Common myeloid progenitor, CD34-positive (primary cell): ENCODE measurements around the gene WFDC9.

Experiments
- CTCF ChIA-PET: fragments of 350-600 bp; sonication (Branson Sonifier 250); formaldehyde crosslinking; loops from one replicate; lab custom pipeline; 2021; ENCODE audit warnings: antibody characterized with exemption; lab: Charles Lee
- POLR2A ChIA-PET: fragments of 350-600 bp; sonication (Branson Sonifier 250); formaldehyde crosslinking; loops from one replicate; lab custom pipeline; 2021; ENCODE audit warnings: antibody characterized with exemption; lab: Charles Lee
- DNase-seq, 3 donors: peaks; one replicate each; pipeline versions ENCODE4 v3.0.0 to v3.0.0-alpha.2; 2013
- H3K27ac ChIP-seq, 2 experiments: 1 replicate in 1 of 2; 2 replicates in 1 of 2; pipeline ENCODE4 v1.7.0; 2013; ENCODE audit warnings: inconsistent platforms in 2 of 2, low read length in 2 of 2, mild to moderate bottlenecking in 2 of 2, low read depth in 1 of 2, moderate library complexity in 1 of 2; ENCODE audit not compliant: severe bottlenecking in 2 of 2, insufficient read depth in 1 of 2, poor library complexity in 1 of 2
- H3K27me3 ChIP-seq, 5 experiments: replicated peaks in 2 of 5; 1 replicate in 3 of 5; 2 replicates in 2 of 5; pipeline versions ENCODE4 v1.6.1 to v1.7.0; 2013; ENCODE audit warnings: low read length in 4 of 5, mild to moderate bottlenecking in 2 of 5, moderate library complexity in 2 of 5, inconsistent platforms in 1 of 5; ENCODE audit not compliant: insufficient read depth in 5 of 5, control insufficient read depth in 4 of 5
- H3K36me3 ChIP-seq, 4 experiments: 1 replicate in 2 of 4; 2 replicates in 2 of 4; pipeline versions ENCODE4 v1.6.1 to v1.7.0; 2013; ENCODE audit warnings: low read length in 3 of 4, control low read depth in 1 of 4, mild to moderate bottlenecking in 1 of 4; ENCODE audit not compliant: control insufficient read depth in 4 of 4, insufficient read depth in 4 of 4
- H3K4me1 ChIP-seq, 4 experiments: 1 replicate in 3 of 4; 2 replicates in 1 of 4; pipeline versions ENCODE4 v1.6.1 to v1.7.1; 2013; ENCODE audit warnings: low read length in 3 of 4, mild to moderate bottlenecking in 3 of 4, control low read depth in 1 of 4, inconsistent platforms in 1 of 4, moderate library complexity in 1 of 4; ENCODE audit not compliant: control insufficient read depth in 4 of 4, insufficient read depth in 4 of 4; ENCODE audit errors: control extremely low read depth in 1 of 4
- H3K4me3 ChIP-seq, 7 experiments: 1 replicate in 4 of 7; 2 replicates in 3 of 7; pipeline versions ENCODE4 v1.5.1 to v1.7.0; 2013; ENCODE audit warnings: mild to moderate bottlenecking in 7 of 7, low read length in 6 of 7, moderate library complexity in 6 of 7, inconsistent platforms in 2 of 7, low read depth in 2 of 7, control low read depth in 1 of 7; ENCODE audit not compliant: insufficient read depth in 4 of 7, control insufficient read depth in 1 of 7; ENCODE audit errors: extremely low read depth in 1 of 7
- H3K9me3 ChIP-seq, 5 experiments: 1 replicate in 4 of 5; 2 replicates in 1 of 5; pipeline versions ENCODE4 v1.6.1 to v1.7.1; 2013; ENCODE audit warnings: low read length in 4 of 5, mild to moderate bottlenecking in 2 of 5, inconsistent platforms in 1 of 5, low read depth in 1 of 5, moderate library complexity in 1 of 5; ENCODE audit not compliant: control insufficient read depth in 4 of 5, insufficient read depth in 2 of 5; ENCODE audit errors: control extremely low read depth in 1 of 5
- whole genome bisulfite sequencing: methylation state at CpG from one replicate; pipeline ENCODE4 v1.1.5; 2013; ENCODE audit not compliant: insufficient coverage; 5-methylcytosine and 5-hydroxymethylcytosine counted together

The WFDC9 gene

DNA sequence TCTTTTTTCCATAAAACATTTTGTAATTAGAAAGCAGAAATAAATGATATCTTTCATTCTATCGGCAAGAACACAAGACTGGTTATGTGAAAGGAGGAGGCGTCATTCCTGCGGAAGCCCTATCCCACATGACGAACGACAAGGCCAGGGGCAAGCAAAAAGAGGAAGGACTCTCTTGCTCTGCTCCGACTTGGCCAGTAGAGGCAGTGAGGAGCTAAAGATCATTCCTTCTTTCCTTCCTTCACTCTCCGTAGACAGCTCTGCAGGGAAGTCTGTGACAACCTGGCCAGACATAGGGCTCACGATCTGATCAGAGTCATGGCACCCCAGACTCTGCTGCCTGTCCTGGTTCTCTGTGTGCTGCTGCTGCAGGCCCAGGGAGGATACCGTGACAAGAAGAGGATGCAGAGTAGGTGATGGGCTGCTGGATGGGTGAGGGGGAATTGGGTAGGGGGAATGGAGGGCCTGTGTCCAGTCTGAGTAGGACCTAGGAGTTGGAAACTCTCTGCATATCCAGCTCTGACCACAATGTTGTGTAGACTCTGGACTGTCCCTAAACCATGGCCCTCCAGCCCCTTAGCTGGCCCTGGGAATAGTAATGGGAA lies 1.5 kb downstream of the WFDC9 start, which contains the start of gene WFDC10A:
Gene WFDC10A, plus strand, starts transcription at position 244 of the 605 bp plus-strand sequence. Its CDS starts 75 bp downstream, at position 319.
- H3K4me1 ChIP-seq = no peaks in the 10 kb centered on the region
- DNase-seq = peak; percentile 83 to 87 (median 83)
- 3% methylated on average over 6 of the region's 9 CpGs for WGBS
- H3K27ac ChIP-seq = no peak within 1 kb of the TSS
- H3K36me3 ChIP-seq = no peaks in the 10 kb centered on the region
- peaks cover 0 to 2% (median 0%) of the 10 kb centered on the region in 5 experiments for H3K27me3 ChIP-seq
- peak within 1 kb of the TSS in 1 of 7 experiments; percentile 40 for H3K4me3 ChIP-seq
- ChIA-PET POLR2A (interaction anchor here (0.6 kb wide), 1 partner anchor 23 kb away, joined by 3 read pairs; no protein-coding TSS in a partner anchor), CTCF (interaction anchor here (0.6 to 2.6 kb wide), 7 partner anchors 10 to 317 kb away, joined by 3 to 9 read pairs (median 3); no protein-coding TSS in a partner anchor)
- H3K9me3 ChIP-seq = peaks cover 0 to 4% (median 0%) of the 10 kb centered on the region in 5 experiments

DNA sequence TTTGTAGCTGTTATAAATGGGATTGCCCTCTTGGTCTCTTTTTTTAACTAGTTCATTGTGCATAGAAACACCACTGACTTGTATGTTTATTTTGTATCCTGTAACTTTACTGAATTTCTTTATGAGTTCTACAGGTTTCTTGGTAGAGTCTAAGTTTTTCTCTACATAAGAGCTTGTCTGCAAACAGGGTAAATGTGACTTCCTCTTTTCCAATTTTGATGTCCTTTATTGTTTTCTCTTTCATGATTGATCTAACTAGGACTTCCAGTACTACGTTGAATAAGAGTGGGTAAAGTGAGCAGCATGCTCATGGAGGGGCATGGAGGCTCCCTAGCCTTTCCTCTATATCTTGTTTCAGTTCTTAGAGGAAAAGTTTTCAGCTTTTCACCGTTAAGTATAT lies 4.5 kb downstream of the WFDC9 start:
- POLR2A ChIA-PET = no interaction called here
- 29% methylated on average over 1 of the region's 2 CpGs for WGBS
- H3K27me3 ChIP-seq = peaks cover 0 to 5% (median 0%) of the 10 kb centered on the region in 5 experiments
- H3K9me3 ChIP-seq = peaks cover 0 to 4% (median 0%) of the 10 kb centered on the region in 5 experiments
- CTCF ChIA-PET = interaction anchor here (1.7 kb wide), 1 partner anchor 9 kb away, joined by 7 read pairs; no protein-coding TSS in a partner anchor
- DNase-seq = peak in 2 of 3 donors; percentile 2 to 10
- H3K4me3 ChIP-seq = no peak overlapping the region
- H3K27ac ChIP-seq = no peak overlapping the region
- H3K36me3 ChIP-seq = no peaks in the 10 kb centered on the region
- H3K4me1 ChIP-seq = no peaks in the 10 kb centered on the region

GRCh38 chr20:45621593-45621992 lies 9.5 kb downstream of the WFDC9 start:
- Histone ChIP-seq H3K36me3 (no peaks in the 10 kb centered on the region), H3K27ac (no peak overlapping the region), H3K4me1 (no peaks in the 10 kb centered on the region), H3K27me3 (peaks cover 0 to 5% (median 0%) of the 10 kb centered on the region in 5 experiments), H3K9me3 (peaks cover 0 to 4% (median 3%) of the 10 kb centered on the region in 5 experiments), H3K4me3 (no peak overlapping the region)
- CTCF ChIA-PET = no interaction called here
- 100% methylated on average over 1 of the region's 2 CpGs for WGBS
- no peak for DNase-seq
- POLR2A ChIA-PET = no interaction called here

DNA sequence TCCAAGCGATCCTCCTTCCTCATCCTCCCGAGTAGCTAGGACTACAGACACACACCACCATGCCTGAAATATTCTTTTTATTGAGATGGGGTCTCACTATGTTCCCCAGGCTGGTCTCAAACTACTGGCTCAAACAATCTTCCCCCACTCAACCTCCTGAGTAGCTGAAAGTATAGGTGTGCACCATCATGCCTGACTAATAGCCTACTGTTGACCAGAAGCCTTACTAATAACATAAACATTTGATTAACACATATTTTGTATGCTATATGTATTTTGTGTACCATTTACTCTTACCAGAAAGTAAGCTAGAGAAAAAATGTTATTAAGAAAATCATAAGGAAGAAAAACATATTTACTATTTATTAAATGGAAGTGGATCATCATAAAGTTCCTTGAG lies 13.5 kb downstream of the WFDC9 start:
- Histone ChIP-seq H3K27me3 (peaks cover 0 to 6% (median 0%) of the 10 kb centered on the region in 5 experiments), H3K9me3 (peaks cover 0 to 4% (median 0%) of the 10 kb centered on the region in 5 experiments), H3K36me3 (no peaks in the 10 kb centered on the region), H3K4me3 (no peak overlapping the region), H3K27ac (no peak overlapping the region), H3K4me1 (no peaks in the 10 kb centered on the region)
- CTCF ChIA-PET = interaction anchor here (2.7 kb wide), 1 partner anchor 9 kb away, joined by 7 read pairs; no protein-coding TSS in a partner anchor
- POLR2A ChIA-PET = no interaction called here
- no peak for DNase-seq
- WGBS = 92% methylated on average over 2 of the region's 2 CpGs

GRCh38 chr20:45612314-45612713 lies 18.8 kb downstream of the WFDC9 start:
- Histone ChIP-seq H3K4me1 (no peaks in the 10 kb centered on the region), H3K36me3 (no peaks in the 10 kb centered on the region), H3K9me3 (peaks cover 0 to 2% (median 0%) of the 10 kb centered on the region in 5 experiments), H3K27ac (no peak overlapping the region), H3K27me3 (peaks cover 0 to 6% (median 0%) of the 10 kb centered on the region in 5 experiments), H3K4me3 (no peak overlapping the region)
- peak in 1 of 3 donors; percentile 1 for DNase-seq
- ChIA-PET POLR2A (no interaction called here), CTCF (no interaction called here)

DNA sequence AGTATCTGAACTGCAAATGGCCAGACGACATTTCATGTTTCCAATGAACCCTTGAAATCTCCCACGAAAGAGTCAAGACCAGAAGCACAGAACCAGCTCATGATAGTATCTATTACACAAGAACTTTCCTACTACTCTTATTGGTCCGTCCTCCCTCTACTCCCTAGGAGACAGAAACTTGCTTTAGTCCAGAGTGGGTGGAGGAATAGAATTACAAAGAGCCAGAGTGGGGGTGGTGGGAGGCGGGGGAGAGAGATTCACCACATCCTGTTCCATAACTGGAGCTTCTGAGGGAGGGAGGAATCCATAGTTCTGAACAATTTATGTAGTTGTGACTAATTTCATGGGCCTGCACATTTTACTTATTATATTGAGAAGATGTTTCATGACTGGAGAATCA lies 20.0 kb downstream of the WFDC9 start:
- ChIA-PET CTCF (no interaction called here), POLR2A (no interaction called here)
- Histone ChIP-seq H3K9me3 (peaks cover 0 to 9% (median 3%) of the 10 kb centered on the region in 5 experiments), H3K27me3 (peaks cover 0 to 6% (median 0%) of the 10 kb centered on the region in 5 experiments), H3K27ac (no peak overlapping the region), H3K36me3 (no peaks in the 10 kb centered on the region), H3K4me1 (no peaks in the 10 kb centered on the region), H3K4me3 (no peak overlapping the region)
- DNase-seq = no peak
- 100% methylated on average over 1 of the region's 4 CpGs for WGBS

DNA sequence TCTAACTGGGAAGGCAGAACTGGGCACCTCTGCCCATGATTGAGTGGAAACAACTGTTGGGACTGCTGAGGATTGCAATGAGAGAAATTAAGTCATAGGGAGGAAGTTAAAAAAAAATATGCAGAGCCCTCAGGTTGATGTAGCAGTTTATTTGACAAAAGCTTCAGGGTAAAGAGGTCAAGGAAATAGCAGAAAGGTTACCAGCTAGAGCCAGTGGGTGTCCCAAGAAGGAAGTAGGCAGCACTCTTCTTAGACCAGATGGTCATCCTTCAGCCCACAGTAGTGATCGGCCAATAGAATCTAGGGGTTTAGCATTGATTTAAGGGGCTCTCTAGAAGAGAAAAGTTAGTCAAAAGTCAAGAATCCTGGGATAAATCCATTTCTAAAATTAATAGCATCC lies 23.3 kb downstream of the WFDC9 start:
- Histone ChIP-seq H3K36me3 (no peaks in the 10 kb centered on the region), H3K4me3 (no peak overlapping the region), H3K4me1 (no peaks in the 10 kb centered on the region), H3K9me3 (peaks cover 0 to 15% (median 3%) of the 10 kb centered on the region in 5 experiments), H3K27me3 (peaks cover 0 to 4% (median 0%) of the 10 kb centered on the region in 5 experiments), H3K27ac (no peak overlapping the region)
- DNase-seq = no peak
- 100% methylated on average over 1 of the region's 1 CpG for WGBS
- CTCF ChIA-PET = no interaction called here
- POLR2A ChIA-PET = no interaction called here
